Heart right ventricle (tissue), 16 donors: ENCODE measurements around the gene CD81. TPM values are rescaled to one million over a fixed set of nuclear protein-coding genes. Genes with fewer than 3 reads are reported as not detected.
"Not testable (repeated sequence)": the region's sequence is repeated elsewhere in the genome, so short reads cannot be mapped to it uniquely, and the experiment has no call there.

ENCODE experiments used
- ATAC-seq, 8 donors: fragments of 200-7000 bp; cut with Tn5 transposase; one replicate each; pipeline ENCODE4 v1.9.1; 2020; ENCODE audit warnings: mild to moderate bottlenecking in 8 of 8, moderate library complexity in 8 of 8, moderate number of reproducible peaks in 1 of 8
- DNase-seq, 2 donors: peaks; one replicate each; pipeline ENCODE4 v3.0.0-alpha.2; 2020
- H3K27ac ChIP-seq, 10 donors: fragments of 200-600 bp; sonication (generic) in 2 of 10; one replicate each; pipeline versions ENCODE4 v1.5.0 to v1.8.0; 2020 to 2022; ENCODE audit warnings: mild to moderate bottlenecking in 3 of 10
- H3K27me3 ChIP-seq, 7 donors: fragments of 200-600 bp; one replicate each; pipeline ENCODE4 v1.8.0; 2021 to 2022; ENCODE audit warnings: mild to moderate bottlenecking in 2 of 7
- H3K36me3 ChIP-seq, 9 donors: fragments of 200-600 bp; sonication (generic) in 1 of 9; one replicate each; pipeline versions ENCODE4 v1.5.0 to v1.8.0; 2020 to 2022; ENCODE audit warnings: mild to moderate bottlenecking in 2 of 9
- H3K4me1 ChIP-seq, 9 donors: fragments of 200-600 bp; sonication (generic) in 1 of 9; one replicate each; pipeline versions ENCODE4 v1.5.0 to v1.8.0; 2020 to 2022; ENCODE audit warnings: mild to moderate bottlenecking in 4 of 9
- H3K4me3 ChIP-seq, 10 donors: fragments of 200-600 bp; sonication (generic) in 2 of 10; one replicate each; pipeline versions ENCODE4 v1.5.0 to v1.8.0; 2020 to 2022; ENCODE audit warnings: mild to moderate bottlenecking in 7 of 10, moderate library complexity in 2 of 10
- H3K9me3 ChIP-seq, 11 donors: fragments of 200-600 bp in 10 of 11; sonication (generic) in 2 of 11; one replicate each; pipeline versions ENCODE4 v1.5.0 to v1.8.0; 2013 to 2022; ENCODE audit warnings: mild to moderate bottlenecking in 2 of 11, control low read depth in 1 of 11, moderate library complexity in 1 of 11
- WGBS, 2 donors: extraction: QIAGEN DNeasy Blood & Tissue Kit; methylation state at CpG; one replicate each; pipeline ENCODE4 v1.1.7; 2013; ENCODE audit warnings: inconsistent platforms in 1 of 2; 5-methylcytosine and 5-hydroxymethylcytosine counted together
- intact Hi-C, 10 donors: fragments of 100-400 bp; cut with DNase I; formaldehyde crosslinking; loops; one replicate each; pipeline versions ENCODE4 v1.11.1 to v1.14.2; 2022
- polyA plus RNA-seq, 2 donors: library from polyadenylated mRNA; stranded (reverse); fragments of 200-250 nt; gene quantifications; one replicate each; pipeline ENCODE4 v1.2.3, GENCODE V29; 2013
- total RNA-seq, 10 donors: library from RNA; stranded (reverse); fragmentation: NEBNext Ultra II Directional in 3 of 10; extraction: Animal tissue kit (Norgen Biotek cat#: 25700) in 3 of 10; gene quantifications; one replicate each; pipeline versions ENCODE4 v1.2.1 to v1.2.4, GENCODE V29; 2021 to 2023
- TF ChIP-seq, protein P1 (sequence below), 9 donors: fragments of 200-600 bp; sonication (generic) in 2 of 9; IDR thresholded peaks; one replicate each; pipeline versions ENCODE4 v1.5.0 to v1.8.0; 2021 to 2022; ENCODE audit warnings: antibody characterized with exemption in 9 of 9, mild to moderate bottlenecking in 5 of 9, moderate library complexity in 1 of 9
- donor health status: Arrhythmogenic right ventricular cardiomyopathy.
- donor health status: ischemic (EF 13 %, LVEDD 7.1; RV severe dilation, severe dysfunction).
- donor health status: healthy with polysubstance abuse.
- donor health status: DM: no; HTN: yes; CAD: no.
- donor health status: DM: no; HTN: no; CAD: no.
- donor health status: ischemic (EF 25% LVEDD 6.9; RV normal size, moderate dysfunction).
- donor health status: ischemic (EF 25% LVEDD 5.7; RV mildly dilated, moderate dysfunction).
- donor health status: healthy.
- donor health status: DM: yes; HTN: yes; CAD: no.
- donor health status: Ischemic cardiomyopathy.
- donor health status: ischemic (EF 35%, LVEDD 5.7; RV mildly dilated, moderate dysfunction).
- donor health status: nonischemic (EF 11% LVEDD 7.7; RV severe dilation, severe dysfunction).
- donor health status: DM: yes; HTN: yes; CAD: no.
- donor health status: PGD.
- donor health status: ischemic (EF 29% LVEDD 5.4; RV normal size, mild dysfunction).
- donor health status: nonischemic (EF 23%, LVEDD 6.1; RV moderate dilation, normal function).

Gene CD81
- total and polyA plus RNA-seq, 12 donors: 346 to 959 (median 513) TPM

DNA sequence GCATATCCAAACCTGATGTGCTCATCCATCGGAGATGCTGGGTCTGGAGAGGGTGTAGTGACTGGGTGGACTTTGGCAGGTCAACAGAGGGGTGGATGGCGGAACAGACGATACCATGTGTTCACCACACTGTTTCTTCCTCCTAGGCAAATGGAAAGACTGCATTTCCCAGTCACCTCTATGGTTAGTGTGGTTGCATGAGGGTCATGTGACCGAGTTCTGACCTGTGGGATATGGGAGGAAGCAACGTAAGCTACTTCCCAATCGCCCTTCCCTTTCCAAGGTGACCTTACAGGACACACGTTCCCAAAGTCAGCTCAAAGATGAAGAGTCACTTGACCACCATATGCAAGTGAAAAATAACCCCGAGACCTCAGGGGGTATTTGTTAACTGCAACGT is 47.6 kb upstream of the CD81 start:
- ATAC-seq (no peak), DNase-seq (no peak)
- intact Hi-C loops: loop anchor here in 2 of 10 donors (5.0 kb wide), 2 partner anchors 33 to 43 kb away; no protein-coding TSS in a partner anchor
- Histone ChIP-seq H3K9me3 (peaks cover 0 to 12% (median 0%) of the 10 kb centered on the region in 11 donors), H3K4me3 (no peak overlapping the region), H3K27ac (no peak overlapping the region), H3K36me3 (no peaks in the 10 kb centered on the region), H3K4me1 (peaks cover 0 to 20% (median 0%) of the 10 kb centered on the region in 9 donors), H3K27me3 (no peaks in the 10 kb centered on the region)
- TF ChIP-seq, protein P1, sequence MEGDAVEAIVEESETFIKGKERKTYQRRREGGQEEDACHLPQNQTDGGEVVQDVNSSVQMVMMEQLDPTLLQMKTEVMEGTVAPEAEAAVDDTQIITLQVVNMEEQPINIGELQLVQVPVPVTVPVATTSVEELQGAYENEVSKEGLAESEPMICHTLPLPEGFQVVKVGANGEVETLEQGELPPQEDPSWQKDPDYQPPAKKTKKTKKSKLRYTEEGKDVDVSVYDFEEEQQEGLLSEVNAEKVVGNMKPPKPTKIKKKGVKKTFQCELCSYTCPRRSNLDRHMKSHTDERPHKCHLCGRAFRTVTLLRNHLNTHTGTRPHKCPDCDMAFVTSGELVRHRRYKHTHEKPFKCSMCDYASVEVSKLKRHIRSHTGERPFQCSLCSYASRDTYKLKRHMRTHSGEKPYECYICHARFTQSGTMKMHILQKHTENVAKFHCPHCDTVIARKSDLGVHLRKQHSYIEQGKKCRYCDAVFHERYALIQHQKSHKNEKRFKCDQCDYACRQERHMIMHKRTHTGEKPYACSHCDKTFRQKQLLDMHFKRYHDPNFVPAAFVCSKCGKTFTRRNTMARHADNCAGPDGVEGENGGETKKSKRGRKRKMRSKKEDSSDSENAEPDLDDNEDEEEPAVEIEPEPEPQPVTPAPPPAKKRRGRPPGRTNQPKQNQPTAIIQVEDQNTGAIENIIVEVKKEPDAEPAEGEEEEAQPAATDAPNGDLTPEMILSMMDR (IDR thresholded peaks at IDR 0.05): no peak
- 90 to 91% methylated on average over 9 of the region's 9 CpGs for WGBS, 2 donors

DNA sequence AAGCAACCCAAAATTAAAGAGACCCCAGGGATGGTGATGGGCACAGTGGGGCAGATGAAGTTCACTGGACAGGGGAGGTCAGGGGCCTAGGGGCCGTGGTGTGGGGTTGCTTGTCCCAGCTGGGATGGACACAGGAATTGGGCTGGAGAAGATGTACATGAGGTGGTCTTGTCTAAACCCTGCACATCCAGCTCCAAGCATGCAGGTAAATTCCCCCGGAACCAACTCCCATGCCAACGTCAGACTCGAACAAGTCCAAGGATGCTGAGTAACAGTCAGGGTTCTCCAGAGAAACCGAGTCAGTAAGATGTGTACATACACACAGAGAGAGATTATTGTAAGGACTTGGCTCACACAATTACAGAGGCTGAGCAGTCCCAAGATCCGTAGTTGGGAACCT is 46.4 kb upstream of the CD81 start:
- intact Hi-C loops: no loop called here

GRCh38 chr11:2331404-2331803 is 45.7 kb upstream of the CD81 start:
- Histone ChIP-seq H3K9me3 (peaks cover 0 to 12% (median 0%) of the 10 kb centered on the region in 11 donors), H3K4me3 (no peak overlapping the region), H3K36me3 (no peaks in the 10 kb centered on the region), H3K27me3 (no peaks in the 10 kb centered on the region), H3K4me1 (peaks cover 0 to 6% (median 0%) of the 10 kb centered on the region in 9 donors), H3K27ac (no peak overlapping the region)
- TF ChIP-seq, protein P1 (IDR thresholded peaks at IDR 0.05): no peak
- ATAC-seq: no peak
- 92 to 98% methylated on average over 5 of the region's 5 CpGs for WGBS, 2 donors
- intact Hi-C loops: no loop called here
- DNase-seq: no peak

More for the DNA sequence above, 46.4 kb upstream of the CD81 start:
- TF ChIP-seq, protein P1 (IDR thresholded peaks at IDR 0.05): no peak
- H3K27ac ChIP-seq: no peak overlapping the region
- H3K36me3 ChIP-seq: no peaks in the 10 kb centered on the region
- H3K27me3 ChIP-seq: no peaks in the 10 kb centered on the region
- no peak overlapping the region for H3K4me3 ChIP-seq
- H3K4me1 ChIP-seq: peaks cover 0 to 12% (median 0%) of the 10 kb centered on the region in 9 donors
- DNase-seq (no peak), ATAC-seq (no peak)
- 95% methylated on average over 6 of the region's 6 CpGs for WGBS, 2 donors
- H3K9me3 ChIP-seq: peaks cover 0 to 12% (median 0%) of the 10 kb centered on the region in 11 donors

DNA sequence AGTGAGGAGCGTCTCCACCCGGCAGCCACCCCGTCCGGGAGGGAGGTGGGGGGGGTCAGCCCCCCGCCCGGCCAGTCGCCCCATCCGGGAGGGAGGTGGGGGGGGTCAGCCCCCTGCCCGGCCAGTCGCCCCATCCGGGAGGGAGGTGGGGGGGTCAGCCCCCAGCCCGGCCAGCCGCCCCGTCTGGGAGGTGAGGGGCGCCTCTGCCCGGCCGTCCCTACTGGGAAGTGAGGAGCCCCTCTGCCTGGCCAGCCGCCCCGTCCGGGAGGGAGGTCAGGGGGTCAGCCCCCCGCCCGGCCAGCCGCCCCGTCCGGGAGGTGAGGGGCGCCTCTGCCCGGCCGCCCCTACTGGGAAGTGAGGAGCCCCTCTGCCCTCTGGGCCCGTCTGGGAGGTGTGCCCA is 44.5 kb upstream of the CD81 start:
- ATAC-seq, H3K36me3 ChIP-seq, intact Hi-C loops, H3K4me1 ChIP-seq, H3K27me3 ChIP-seq, DNase-seq, H3K27ac ChIP-seq, H3K4me3 ChIP-seq: not testable (repeated sequence)
- 94 to 95% methylated on average over 2 to 26 of the region's 29 CpGs for WGBS, 2 donors
- H3K9me3 ChIP-seq: peaks cover 0 to 12% (median 0%) of the 10 kb centered on the region in 11 donors

GRCh38 chr11:2333486-2334205 is 43.5 kb upstream of the CD81 start:
- ATAC-seq, H3K4me3 ChIP-seq, H3K4me1 ChIP-seq, DNase-seq, H3K27me3 ChIP-seq, H3K27ac ChIP-seq, intact Hi-C loops, H3K36me3 ChIP-seq: not testable (repeated sequence)
- H3K9me3 ChIP-seq: peaks cover 0 to 12% (median 0%) of the 10 kb centered on the region in 11 donors
- 82 to 91% methylated on average over 2 of the region's 4 CpGs for WGBS, 2 donors

DNA sequence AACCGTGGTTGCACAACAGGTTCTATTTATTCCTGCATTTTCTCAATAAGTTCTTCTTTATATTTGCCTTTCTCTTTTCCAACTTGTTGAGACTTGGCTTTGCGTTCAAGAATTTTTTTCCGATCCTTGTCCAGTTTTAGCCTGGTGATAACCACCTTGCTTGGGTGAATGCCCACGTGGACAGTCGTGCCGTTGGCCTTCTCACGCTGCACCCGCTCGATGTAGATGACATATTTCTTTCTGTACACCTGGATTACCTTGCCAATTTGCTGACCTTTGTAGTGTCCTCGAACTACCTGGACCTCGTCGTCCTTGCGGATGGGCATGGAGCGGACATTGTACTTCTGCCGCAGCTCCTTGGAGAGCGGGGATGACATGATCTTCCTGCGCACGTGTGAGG is 41.8 kb upstream of the CD81 start:
- H3K4me3 ChIP-seq, ATAC-seq, H3K27ac ChIP-seq, DNase-seq, H3K27me3 ChIP-seq, H3K4me1 ChIP-seq, intact Hi-C loops, H3K36me3 ChIP-seq: not testable (repeated sequence)
- H3K9me3 ChIP-seq: peaks cover 0 to 12% (median 0%) of the 10 kb centered on the region in 11 donors
- WGBS, 2 donors: 95% methylated on average over 17 to 18 of the region's 18 CpGs
